Fibroblast of mammary gland (primary cell): ENCODE data around the gene IL27RA.
"Not testable (repeated sequence)": the region's sequence is repeated elsewhere in the genome, so short reads cannot be mapped to it uniquely, and the experiment has no call there.

Experiments
- DNase-seq: peaks from one replicate; pipeline ENCODE4 v3.0.0-alpha.2; 2010; ENCODE audit warnings: low read depth
- H3K4me3 ChIP-seq: 2 replicates; pipeline ENCODE4 v1.5.1; 2011; ENCODE audit warnings: low read depth, mild to moderate bottlenecking, low read length, moderate library complexity; ENCODE audit not compliant: control insufficient read depth
- TF ChIP-seq, protein P1 (sequence below): conservative IDR thresholded peaks from 2 replicates; pipeline ENCODE4 v1.5.1; 2011; ENCODE audit warnings: low read depth, low read length, inconsistent platforms; ENCODE audit not compliant: control insufficient read depth, insufficient read depth

The IL27RA gene

DNA sequence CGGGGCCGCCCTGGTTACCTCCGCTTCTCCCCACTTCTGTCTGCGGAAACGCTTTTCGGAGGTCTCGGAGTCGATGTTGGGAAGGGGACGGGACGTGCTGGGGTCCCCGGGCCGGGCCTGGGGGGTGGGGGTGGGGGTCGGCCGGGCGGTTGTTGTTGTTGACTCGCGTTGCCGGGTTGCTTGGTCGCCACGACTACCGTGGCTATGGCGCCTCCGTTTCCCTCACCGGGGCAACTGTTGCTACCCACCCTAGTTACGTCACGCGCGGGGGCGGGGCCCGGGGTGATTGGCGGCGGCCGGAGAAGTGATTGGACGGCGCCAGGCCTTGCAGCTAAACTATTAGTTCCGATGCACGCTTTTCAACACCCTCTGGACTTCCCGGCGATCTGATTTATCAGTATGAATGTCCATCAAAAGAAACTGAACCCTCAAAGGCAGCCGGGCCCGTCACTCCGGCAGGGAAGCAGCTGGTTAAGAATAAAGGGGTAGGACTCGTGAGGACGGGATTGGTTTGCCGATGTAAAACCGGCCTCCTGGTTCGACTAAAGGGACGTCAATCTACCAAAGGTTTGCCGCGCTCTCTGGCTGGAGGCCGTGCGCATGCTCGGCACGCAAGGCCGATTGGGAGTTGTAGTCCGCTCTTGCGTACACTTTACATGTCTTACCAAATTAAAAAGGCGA, 25.3 kb upstream of the IL27RA start, which contains the start of gene RFX1:
RFX1 (minus strand) TSS at position 236 of the 681 bp plus-strand sequence. CDS start 12,477 bp downstream, outside the sequence.
- TF ChIP-seq, protein P1, sequence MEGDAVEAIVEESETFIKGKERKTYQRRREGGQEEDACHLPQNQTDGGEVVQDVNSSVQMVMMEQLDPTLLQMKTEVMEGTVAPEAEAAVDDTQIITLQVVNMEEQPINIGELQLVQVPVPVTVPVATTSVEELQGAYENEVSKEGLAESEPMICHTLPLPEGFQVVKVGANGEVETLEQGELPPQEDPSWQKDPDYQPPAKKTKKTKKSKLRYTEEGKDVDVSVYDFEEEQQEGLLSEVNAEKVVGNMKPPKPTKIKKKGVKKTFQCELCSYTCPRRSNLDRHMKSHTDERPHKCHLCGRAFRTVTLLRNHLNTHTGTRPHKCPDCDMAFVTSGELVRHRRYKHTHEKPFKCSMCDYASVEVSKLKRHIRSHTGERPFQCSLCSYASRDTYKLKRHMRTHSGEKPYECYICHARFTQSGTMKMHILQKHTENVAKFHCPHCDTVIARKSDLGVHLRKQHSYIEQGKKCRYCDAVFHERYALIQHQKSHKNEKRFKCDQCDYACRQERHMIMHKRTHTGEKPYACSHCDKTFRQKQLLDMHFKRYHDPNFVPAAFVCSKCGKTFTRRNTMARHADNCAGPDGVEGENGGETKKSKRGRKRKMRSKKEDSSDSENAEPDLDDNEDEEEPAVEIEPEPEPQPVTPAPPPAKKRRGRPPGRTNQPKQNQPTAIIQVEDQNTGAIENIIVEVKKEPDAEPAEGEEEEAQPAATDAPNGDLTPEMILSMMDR = no peak
- peak within 1 kb of the TSS; percentile 76 for H3K4me3 ChIP-seq
- DNase-seq = peak; percentile 100

DNA sequence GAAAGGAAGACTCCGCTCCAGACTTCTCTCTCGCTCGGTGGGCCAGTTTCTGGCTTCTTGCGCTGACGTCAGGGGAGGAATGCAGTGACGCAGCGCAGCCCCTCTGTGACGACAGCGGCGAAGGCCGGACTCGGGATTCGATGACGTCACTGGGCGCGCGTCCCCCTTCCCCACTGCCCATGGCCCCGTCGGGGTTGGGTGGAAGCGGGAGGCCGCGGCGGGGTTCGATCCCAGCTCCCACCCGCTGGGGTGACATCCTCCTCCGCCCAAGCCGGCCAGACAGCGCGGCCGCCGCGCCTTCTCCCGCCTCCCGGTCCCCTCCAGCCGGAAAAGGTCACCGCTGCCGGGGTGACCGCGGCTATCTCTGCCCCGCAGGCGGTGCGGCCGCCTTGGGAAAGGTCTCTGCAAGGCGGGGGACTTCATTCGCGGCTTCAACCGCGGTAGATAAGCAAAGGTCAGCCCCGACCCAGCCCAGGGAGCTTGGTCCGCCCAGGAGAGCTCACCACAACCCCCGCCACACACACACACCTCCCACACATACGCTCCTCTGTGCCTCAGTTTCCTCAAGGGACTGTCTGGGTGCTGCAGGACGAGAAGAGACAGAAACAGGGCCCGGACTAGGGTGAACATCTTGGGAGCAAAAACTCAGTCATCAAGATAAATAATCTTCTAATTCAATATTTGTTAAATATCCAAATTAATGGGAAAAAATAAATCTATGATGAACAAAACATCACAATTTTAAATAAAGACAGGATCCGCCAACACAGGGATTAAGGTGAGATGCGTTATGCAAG, 24.6 kb upstream of the IL27RA start:
- peak overlapping the region; percentile 76 for H3K4me3 ChIP-seq
- TF ChIP-seq, protein P1 = no peak
- DNase-seq = no peak

DNA sequence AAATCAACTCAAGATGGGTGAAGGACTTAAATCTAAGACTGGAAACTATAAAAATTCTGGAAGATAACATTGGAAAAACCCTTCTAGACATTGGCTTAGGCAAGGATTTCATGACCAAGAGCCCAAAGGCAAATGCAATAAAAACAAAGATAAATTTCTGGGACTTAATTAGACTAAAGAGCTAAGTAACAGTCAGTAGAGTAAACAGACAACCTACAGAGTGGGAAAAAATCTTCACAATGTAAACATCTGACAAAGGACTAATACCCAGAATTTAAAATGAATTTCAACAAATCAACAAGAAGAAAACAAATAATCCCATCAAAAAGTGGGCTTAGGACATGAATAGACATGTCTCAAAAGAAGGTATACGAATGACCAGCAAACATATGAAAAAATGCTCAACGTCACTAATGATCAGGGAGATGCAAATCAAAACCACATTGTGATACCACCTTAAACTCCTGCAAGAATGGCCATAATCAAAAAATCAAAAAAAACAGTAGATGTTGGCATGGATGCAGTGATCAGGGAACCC, 19.1 kb upstream of the IL27RA start:
- H3K4me3 ChIP-seq = no peak overlapping the region
- TF ChIP-seq, protein P1 = no peak
- no peak for DNase-seq

DNA sequence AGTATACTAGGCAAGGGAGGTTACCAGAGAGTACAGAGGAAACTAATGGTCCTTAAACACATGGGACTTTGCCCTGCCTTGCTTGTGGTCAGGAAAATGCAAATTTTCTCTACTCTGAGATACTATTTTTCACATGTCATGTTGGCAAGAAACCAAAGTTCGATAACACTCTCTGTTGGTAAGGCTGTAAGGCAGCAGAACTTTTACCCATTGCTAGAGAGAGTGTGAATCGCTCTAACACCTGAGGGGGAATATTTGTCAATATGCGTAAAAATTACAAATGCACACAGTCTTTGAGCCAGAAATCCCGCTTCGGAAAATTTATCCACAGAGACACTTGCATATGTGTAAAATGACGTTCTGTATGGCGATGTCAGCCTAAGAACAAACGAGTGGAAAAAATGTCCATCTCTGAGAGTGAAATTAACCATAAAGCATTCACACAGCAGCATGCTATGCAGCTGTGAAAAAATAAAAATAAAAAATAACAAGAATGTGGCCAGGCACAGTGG, 16.0 kb upstream of the IL27RA start:
- no peak overlapping the region for H3K4me3 ChIP-seq
- DNase-seq = no peak
- TF ChIP-seq, protein P1 = no peak

DNA sequence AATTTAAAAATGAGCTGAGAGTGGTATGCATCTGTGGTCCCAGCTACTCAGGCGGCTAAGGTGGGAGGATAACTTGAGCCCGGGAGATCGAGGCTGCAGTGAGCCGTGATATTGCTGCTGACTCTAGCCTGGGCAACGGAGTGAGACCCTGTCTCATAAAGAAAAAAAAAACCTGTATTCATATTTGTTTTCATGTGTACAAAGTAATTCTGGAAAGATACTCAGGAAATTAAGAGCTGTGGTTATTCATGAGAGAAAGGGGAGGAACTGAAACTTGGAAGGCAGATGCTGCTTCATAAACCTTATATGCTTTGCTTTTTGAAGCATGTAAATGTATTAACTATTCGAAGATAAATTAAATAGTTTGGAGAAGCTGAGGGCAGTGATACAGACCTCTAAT, 12.5 kb upstream of the IL27RA start:
- DNase-seq = no peak
- TF ChIP-seq, protein P1 = no peak
- no peak overlapping the region for H3K4me3 ChIP-seq

DNA sequence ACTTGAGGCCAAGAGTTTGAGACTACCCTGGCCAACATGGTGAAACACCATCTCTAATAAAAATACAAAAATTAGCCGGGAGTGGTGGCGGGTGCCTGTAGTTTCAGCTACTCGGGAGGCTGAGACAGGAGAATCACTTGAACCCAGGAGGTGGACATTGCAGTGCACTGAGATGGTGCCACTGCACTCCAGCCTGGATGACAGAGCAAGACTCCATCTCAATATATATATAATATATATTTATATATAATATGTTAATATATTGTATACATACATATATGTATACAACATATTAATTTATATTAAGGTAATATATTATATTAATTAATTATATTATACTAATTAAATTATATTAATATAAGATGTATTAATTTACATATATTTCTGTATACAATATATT, 11.8 kb upstream of the IL27RA start:
- H3K4me3 ChIP-seq, DNase-seq: not testable (repeated sequence)

DNA sequence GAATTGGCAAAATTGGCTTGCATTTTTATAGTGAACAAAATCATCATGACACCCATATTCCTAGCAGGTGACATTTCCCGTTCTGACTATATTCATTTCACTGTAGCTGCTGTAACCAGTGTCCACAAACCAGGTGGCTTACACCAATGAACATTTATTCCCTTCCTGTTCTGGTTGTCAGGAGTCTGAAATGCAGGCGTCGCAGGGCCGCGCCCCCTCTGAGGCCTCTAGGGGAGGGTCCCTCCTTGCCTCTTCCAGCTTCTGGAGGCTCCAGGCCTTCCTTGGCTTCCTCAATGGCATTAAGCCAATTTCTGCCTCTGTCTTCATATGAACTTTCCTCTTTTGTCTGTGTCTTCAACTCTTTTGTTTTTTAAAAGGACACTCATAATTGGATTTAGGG, 10.1 kb upstream of the IL27RA start:
- TF ChIP-seq, protein P1 = no peak

More for the DNA sequence above, 10.1 kb upstream of the IL27RA start:
- no peak for DNase-seq
- H3K4me3 ChIP-seq = no peak overlapping the region
